ENCODE results near the gene MAB21L2. TPM values are rescaled to one million over a fixed set of nuclear protein-coding genes. Genes with fewer than 3 reads are reported as not detected.

The MAB21L2 gene
- total RNA-seq, 1 donor from 2014 or later: 0.10 TPM

DNA sequence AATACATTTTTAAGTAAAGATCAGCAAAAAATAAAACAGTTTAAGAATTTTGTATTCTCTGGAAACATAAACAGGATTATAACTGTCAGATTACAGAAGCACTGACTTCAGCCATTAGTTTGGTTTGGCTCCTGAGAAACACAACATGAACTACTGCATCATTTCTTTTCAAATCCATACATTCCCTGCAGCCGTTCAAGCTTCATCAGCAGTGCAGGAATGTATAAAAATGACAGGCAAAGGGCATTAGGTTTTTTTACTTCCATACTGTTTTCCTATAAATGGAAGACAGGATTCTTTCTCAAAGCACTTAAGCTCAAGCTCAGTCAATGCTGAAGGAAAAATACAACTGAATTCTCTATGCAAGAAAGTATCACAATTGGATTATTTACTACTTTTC is 4.2 kb upstream of the MAB21L2 start:
- DNase-seq: no peak

DNA sequence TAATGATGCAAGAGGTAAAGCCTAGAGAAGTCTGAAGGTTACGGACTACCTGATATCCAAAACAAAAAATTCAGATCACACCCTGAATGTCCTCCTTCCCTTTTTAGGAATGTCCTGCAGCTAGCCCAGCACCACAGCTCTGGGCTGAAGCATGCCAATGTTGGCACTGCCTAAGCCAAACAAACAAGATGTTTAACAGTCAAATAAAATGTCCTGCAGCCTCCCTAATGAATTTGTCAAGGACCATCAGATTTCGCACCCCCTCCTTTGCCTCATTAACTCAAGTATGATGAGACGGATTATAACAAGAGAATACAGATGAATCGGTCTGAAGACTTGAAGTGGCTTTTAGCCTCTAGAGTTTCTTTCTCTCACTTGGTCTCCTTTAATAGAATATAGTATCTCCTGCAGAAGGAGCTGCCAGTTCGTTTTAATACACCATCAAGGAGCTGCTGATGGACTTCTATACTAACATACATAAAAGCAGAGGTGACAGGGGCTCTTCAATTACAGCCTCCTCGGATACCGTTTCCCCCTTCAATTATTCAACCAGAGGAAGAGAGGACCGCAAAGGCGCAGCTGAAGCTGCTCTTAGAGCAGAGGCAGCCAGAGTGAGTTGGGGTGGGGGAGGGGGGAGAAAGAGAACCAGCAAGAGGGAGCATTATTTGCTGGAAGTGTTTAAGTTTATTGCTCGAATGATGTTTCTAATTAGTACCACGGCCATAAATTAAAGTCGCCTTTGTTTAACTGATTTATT is 3.0 kb upstream of the MAB21L2 start:
- DNase-seq: no peak

DNA sequence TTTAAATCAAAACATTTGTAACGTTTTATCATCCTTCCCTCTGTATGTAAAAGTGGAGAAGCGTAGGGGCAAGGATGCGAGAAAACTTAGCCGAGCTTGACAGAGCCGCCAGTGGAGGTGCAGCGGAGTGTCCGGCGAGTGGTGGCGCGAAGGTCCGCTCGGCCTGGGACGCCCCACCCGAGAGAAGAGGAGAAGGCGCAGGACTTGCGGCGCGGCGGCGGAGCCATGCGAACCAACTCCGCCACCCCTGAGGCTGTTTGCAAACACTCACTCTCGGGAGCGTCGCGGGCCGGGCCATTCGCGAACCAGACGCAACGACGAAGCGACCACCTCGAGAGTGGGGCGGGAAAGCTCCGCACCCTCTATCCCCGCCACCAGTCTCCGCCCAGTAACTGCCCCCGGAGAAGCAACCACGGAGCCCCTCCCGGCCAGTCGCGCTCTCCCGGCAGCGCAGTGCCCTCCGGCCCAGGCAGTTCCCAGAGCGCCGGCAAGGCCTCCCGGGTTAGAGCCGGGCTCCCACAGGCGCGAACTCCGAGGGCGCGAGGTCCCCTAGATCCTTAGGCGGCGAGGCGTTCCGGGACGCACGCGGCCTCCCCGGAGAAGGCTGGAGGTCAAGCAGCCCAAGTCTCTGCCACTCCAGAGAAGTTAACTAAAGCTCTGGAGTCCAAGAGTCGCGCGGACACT is 2.3 kb upstream of the MAB21L2 start:
- DNase-seq: no peak

DNA sequence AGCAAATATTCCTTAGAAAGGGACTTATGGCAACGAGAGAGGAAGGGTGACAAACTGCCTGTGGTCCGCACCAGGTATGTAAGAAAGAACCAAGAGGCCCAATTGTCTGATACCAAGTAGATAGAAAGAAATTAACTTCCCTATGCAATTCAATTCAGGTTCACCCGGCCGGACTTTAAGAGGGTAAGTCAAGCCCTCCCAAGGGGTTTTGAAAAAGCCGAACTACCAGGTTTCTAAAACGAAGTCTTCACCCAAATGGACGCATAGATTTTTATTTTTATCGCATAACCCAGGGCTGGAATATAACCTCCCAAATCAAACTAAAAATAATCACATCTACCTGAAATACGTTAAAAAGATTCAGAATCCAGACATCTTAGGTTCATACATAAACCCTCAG is 1.6 kb upstream of the MAB21L2 start:
- no peak for DNase-seq

DNA sequence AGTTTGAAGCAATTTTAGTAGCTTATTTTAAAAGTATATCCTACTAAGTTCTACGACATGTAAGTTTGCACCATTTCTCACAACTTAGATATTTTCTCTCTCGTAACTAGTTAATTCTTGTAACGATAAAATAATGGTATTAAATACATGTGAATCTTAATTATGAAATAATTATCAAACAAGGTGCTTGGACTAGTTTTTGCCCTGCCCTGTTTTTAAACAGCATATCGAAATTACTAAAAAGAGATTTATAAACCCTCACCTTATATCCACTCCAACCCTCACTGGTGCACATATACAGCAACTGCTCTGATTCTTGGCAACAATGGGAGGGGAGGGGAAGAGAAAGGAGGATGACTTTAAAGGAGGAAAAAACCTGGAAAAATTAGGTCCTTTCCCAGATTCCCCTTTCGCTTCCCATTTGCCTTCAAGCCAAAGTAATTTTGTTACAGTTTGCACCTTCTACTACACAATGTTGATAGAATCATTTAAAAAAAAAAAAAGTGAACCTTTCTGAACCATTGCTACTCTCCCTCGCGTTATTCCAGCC is 820 bp upstream of the MAB21L2 start:
- DNase-seq: no peak

DNA sequence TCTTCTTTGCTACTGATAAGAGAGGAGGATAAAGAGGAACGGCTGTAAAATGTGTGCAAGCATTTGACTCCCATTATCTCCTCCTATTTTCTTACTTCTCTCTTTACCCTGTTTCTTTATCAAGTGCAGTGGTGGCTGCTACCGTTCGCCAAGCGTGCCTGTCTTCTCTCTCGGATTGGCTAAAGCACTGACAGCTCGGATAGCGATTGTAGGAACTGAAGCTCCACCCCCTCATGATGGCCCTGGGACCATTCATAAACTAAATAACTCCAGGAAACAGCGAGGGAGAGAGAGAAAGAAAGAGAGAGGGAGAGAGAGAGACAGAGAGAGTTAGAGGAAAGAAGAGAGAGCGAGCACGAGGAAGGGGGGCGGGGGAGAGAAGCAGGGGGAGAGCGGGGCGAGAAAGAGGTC is 305 bp upstream of the MAB21L2 start:
- no peak for DNase-seq

DNA sequence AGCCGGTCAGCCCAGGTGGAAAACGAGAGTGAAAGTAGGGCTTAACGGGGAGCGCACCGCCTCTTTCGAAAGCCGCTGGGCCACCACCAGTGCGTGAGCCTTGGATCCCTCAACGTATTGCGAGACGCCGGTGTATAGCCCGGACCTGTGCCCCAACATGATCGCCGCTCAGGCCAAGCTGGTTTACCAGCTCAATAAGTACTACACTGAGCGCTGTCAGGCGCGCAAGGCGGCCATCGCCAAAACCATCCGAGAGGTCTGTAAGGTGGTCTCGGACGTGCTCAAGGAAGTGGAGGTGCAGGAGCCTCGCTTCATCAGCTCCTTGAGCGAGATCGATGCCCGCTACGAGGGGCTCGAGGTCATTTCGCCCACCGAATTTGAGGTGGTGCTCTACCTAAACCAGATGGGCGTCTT is 929 bp downstream of the MAB21L2 start:
- DNase-seq: no peak

DNA sequence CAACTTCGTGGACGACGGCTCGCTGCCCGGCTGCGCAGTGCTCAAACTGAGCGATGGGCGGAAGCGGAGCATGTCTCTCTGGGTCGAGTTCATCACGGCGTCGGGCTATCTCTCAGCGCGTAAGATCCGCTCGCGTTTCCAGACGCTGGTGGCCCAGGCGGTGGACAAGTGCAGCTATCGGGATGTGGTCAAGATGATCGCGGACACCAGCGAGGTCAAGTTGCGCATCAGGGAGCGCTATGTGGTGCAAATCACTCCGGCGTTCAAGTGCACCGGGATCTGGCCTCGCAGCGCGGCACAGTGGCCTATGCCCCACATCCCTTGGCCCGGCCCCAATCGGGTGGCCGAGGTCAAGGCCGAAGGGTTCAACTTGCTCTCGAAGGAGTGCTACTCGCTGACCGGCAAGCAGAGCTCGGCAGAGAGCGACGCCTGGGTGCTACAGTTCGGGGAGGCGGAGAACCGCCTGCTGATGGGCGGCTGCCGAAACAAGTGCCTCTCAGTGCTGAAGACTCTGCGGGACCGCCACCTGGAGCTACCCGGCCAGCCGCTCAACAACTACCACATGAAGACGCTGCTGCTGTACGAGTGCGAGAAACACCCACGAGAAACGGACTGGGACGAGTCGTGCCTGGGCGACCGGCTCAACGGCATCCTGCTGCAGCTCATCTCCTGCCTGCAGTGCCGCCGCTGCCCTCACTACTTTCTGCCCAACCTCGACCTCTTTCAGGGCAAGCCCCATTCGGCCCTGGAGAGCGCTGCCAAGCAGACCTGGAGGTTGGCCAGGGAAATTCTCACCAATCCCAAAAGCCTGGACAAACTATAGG is 1.5 kb downstream of the MAB21L2 start:
- DNase-seq: no peak

DNA sequence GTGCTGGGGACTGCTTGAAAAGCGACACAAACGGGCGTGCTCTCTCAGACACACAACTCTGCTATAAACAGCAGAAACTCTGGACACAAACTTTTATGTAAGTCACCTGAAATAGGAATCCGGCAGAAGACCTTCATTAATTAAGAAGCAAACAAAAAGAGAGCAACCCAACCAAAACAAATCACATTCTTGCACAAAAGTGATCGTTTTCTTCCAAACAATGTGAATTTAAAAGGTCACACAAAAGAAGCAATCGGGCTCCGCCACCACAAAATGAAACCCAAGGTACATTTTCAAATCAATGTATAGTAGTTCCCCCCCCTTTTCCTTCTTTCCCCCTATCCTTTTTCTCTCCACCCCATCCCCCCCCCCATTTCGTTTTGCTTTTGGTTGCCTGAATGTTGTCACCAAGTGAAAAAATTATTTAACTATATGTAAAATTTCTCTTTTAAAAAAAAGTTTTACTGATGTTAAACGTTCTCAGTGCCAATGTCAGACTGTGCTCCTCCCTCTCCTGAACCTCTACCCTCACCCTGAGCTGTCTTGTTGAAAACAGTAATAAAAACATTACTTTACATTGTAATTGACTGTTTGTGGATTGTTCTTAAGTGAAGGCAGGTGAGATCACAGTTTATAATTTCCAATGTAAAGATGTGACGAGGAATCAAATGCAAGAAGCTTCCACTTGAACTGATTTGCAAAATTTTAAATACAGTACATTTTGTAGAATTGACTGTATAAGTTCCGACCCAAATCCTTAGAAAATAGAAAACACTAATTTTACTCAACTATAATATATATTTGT is 2.4 kb downstream of the MAB21L2 start:
- no peak for DNase-seq

DNA sequence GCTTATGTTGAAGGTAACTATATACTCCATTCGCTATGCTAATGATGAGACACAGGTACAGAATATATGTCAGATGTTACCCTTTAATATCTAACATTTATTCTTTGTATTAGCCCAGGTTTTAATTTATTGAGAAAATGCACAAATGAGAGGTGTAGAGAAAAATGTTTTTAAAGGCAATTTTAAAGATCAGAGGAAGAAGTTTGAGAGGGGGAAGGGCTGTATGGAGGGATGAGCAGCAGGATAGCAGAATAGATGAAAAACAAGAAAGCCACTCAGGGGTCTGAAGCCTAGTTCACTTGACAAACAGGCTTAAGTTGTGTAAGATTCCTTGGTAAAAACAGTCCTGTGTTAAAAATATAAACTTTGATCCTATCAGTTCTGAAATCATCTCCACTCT is 3.7 kb downstream of the MAB21L2 start:
- no peak for DNase-seq

DNA sequence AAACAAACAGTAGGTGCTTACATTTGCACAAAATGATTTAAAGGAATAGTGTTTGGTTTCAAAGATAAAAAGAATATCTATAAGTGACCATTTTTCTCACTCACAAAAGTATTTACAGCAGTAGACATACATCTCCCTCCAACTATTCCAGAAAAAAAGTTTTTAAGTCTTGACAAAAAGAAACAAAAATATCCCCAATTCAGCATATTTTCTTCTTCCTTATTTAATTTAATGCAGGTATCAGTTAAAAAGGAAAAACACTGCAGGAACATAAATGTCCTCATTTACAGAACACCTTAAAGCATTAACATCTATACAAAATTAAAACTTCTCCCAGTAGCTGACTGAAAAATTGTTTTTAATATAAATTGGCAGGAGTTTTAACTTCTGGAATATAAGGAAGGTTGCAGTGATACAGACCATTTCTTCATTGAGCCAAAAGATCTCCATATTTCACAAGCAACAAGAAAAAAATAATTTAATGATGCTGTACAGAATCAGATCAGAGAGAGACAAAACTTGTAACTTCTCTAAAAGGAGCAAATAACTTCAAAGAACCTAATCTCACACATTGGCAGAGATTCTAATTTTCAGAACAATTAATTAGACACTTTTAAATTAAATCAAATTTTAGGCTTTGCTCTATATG is 4.3 kb downstream of the MAB21L2 start:
- no peak for DNase-seq

DNA sequence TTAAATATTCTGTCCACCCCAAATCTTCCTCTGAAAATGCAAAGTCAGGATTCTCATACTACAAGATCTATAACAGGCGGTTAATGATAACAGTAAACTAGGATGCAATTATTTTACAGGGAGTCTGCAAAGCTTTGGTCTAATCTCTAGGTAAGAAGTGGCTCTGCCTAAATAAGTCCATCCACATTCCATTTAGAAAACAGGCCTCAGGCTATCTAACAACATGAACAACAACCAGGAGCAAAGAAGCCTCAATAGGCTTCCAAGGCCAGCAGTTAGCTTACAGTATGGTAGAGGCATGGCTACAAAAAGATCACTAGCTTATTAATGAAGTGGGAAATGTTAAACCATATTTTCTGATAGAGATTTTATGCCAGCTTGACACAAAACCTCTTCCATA is 6.4 kb downstream of the MAB21L2 start:
- DNase-seq: no peak

DNA sequence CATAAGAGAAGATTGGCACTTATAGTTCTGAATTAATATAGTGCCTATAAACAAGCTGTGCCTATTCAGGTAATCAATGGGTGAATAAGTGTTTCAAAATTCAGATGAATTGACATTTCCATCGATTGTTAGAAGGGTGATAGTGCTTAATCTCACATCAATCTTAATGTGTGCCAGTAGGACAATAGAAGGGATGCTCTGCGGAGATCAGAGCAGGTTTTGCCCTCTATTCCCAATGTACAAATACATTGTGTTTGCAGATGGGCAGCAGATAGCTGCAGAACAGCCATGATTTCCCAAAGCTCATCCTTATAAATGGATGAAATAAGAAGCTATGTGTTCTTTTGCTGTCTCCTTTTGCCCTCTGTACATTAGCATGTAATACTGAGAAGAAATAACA is 7.2 kb downstream of the MAB21L2 start:
- no peak for DNase-seq

DNA sequence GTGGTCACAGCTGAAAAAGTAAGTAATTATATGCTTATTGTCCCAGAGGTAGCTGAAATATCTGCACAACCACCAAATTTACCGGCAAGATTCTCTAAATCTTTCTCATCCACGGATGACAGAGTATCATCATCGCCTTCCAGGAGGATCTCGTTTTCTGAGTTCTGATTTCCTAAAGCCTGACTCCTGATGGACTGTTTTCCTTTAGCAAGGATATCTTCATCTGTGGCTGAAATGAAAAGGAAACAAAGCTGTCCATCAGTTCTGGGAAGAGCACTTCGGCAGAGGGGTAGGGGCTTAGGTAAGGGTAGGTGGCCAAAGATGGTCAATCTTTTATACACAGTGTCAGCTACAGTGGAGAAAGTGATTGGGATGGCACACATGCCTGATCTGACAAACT is 8.7 kb downstream of the MAB21L2 start:
- no peak for DNase-seq

DNA sequence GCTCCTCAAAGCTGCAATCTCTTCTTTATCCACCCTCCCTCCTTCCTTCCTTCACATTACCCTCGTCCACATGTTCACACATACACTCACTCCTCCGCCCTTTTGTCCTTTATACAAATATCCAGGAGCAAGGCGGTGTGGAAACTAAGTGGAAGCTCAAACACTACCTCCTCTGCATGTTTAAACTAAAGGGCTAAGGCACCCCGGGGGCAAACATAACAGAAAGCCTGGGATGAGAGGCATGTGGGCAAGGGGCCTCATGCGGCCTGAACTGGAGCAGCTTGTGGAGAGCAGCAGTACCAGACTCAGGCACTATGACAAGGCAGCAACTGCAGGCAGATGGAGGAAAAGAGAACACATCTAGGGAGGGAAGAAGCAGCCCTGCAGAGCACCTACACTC is 9.5 kb downstream of the MAB21L2 start:
- no peak for DNase-seq

DNA sequence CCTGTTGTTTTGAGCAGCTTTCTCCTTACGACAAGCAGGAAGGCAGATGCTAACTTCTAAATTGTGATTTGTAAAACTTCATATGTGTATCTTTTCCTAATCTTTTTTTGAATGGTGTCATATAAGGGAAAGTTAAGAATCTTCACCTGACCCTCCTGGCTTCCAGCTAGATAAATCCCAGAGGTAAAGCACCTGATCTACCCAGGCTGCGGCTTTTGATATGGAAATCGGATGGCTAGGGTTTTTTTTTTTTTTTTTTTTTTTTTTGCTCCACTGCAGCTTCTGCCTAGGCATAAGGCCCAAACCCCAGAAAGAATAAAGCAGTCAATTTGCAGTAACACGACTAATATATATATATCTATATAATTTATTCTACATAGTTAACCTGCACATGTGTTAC is 10.0 kb downstream of the MAB21L2 start:
- no peak for DNase-seq

DNA sequence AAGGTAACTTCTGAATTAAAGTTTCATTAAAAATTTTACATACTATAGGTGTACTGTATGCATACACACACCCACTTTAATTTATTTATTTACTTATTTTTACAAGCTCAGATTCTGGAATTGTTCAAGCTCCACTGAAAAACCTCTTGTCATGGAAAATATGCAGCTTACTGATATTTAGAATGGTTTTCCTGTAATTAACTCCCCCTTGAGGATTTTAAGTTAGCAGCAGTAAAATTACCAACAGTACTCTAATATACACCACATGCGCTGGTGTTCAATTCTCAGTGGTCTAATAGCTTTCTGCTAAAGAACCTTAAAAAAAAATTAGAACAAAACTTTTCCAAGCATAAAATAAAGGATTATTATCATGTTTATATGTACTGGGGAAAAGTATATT is 12.0 kb downstream of the MAB21L2 start:
- no peak for DNase-seq

DNA sequence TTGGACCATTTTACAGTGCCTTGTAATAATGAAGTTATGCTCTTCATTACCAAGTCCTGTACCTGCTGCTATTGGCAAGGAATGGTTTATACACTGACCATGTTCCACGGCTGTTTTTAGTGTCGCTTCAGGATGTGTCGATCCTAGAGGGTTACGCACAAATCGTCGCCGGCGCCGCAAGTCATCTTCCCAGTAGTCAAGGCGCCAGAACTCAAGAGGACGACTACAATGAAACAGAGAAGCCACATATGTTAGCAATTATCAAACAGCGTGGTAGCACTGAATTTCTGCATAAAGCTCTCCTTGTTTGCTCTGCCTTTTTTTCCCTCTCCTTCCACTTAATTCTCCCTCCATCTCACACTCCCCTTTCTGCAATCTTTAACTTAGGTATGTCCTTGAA is 17.0 kb downstream of the MAB21L2 start:
- peak; percentile 32 for DNase-seq

DNA sequence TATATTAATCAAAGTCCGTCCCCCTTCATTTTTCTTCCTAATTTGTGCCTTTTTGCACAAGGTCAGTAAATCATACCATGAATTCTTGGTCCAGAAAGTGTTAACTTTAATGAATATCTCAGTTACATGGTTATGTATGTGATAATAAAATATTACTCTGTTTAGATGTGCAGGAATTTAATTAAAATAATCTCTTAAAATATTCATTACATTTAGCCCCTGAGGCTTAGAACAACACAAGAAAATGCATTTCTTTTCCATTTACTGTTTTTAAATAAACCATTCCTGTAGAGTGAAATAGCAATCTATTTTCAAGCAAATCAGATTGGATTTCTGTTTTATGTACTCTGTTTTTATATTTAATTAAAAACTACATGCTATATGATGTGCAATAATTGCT is 17.6 kb downstream of the MAB21L2 start:
- DNase-seq: no peak

DNA sequence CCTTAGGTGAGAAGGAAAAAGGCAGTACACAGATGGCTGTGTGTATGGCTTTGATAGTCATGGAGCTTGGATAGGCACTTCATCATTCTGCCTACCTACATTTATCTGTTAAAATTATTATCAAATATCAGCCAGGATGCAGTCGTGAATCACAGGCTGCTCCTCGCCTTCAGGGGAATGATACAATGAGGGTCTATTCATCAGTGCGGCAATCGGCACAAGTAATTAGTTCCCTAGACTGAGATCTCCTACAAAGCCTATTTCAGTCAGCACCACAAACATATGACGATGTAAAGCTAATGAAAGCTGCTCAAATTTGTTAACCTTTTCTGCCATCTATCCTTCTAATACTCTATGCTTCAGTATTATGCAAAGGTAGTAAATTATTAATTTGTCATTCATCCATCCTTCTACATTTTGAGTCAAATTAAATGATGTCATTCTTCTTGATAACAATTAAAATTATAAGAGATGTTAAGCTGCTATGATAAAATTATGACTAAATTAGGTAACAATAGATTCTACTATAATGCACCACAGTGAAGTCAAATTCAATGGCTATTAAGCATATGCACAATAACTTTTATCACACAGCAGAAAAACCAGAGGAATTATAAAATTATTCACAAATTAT is 19.0 kb downstream of the MAB21L2 start:
- DNase-seq: no peak

DNA sequence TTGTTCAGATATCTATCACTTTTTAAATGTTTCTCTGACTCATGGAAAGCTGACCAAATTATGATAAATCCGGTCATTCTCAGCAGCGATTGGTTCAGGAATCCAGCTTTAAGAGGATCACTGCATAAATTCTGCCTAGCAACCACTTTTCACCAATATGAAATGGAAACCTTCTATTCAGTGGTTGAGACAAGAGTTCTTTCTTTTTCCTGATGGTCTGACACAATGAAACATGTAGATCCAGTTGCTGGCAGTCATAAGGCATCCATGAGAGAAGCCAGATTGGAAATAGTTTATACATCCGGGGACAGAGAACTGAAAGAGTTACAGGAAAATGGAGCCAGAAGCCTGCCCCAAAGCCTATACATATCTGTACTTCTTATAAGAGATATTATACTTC is 27.2 kb downstream of the MAB21L2 start:
- DNase-seq: no peak
